Mammary epithelial cell (primary cell): Measurements from ENCODE around the gene RARA.

ENCODE experiments used
- EZH2 ChIP-seq: IDR thresholded peaks from 2 replicates; pipeline ENCODE4 v1.6.1; 2012; ENCODE audit warnings: low read length, inconsistent platforms, borderline replicate concordance
- TF ChIP-seq, protein P1 (sequence below), 2 donors: IDR thresholded peaks in 1 of 2; conservative IDR thresholded peaks in 1 of 2; 2 replicates each; pipeline ENCODE4 v1.5.1; 2011 to 2012; ENCODE audit warnings: inconsistent platforms in 2 of 2, low read length in 2 of 2, mild to moderate bottlenecking in 2 of 2, control low read depth in 1 of 2, low read depth in 1 of 2; ENCODE audit not compliant: insufficient read depth in 1 of 2; ENCODE audit errors: extremely low read depth in 1 of 2

DNA sequence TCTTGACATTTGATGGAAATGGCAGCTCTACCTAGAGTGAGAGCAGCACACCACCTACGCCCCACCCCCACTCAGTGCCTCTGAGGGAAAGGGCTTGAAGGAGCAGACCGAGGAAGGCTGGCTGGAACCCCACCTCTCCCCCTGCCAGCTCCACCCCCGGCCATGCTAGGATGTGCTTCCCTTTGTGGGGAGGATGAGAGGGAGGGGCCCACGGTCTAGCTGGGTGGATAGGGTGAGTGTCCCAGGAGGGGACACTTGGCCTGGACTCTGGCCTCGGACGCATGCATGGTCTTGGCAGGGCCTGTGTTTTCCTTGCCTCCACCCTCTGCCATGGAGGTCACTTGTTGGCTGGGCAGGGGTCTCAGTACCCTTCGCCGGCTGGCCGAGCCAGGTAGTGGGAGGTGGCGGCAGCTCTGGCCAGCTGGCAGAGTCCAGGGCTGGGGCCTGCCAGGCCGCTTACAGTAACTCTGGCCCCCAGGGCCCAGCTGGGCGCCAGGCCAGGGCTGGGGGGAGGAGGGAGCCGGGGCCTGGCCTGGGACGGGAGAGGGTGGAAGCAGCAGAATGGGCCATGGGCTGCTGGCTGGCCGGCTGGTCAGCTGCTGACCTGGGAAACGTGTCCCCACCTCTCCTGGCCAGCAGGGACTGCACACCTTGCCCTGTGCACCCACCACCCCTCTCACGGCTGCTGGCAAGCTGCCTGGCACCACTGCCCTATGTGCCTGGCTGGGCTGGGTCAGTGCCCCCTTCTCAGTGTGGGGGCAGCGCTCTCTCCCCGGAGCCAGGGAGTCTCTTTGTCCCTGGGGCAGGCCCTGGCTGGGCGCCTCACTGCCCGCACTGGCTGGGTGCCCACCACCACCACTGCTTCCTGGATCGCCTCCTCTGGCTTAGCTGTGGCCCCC, 23.0 kb downstream of the RARA start:
- TF ChIP-seq, protein P1, sequence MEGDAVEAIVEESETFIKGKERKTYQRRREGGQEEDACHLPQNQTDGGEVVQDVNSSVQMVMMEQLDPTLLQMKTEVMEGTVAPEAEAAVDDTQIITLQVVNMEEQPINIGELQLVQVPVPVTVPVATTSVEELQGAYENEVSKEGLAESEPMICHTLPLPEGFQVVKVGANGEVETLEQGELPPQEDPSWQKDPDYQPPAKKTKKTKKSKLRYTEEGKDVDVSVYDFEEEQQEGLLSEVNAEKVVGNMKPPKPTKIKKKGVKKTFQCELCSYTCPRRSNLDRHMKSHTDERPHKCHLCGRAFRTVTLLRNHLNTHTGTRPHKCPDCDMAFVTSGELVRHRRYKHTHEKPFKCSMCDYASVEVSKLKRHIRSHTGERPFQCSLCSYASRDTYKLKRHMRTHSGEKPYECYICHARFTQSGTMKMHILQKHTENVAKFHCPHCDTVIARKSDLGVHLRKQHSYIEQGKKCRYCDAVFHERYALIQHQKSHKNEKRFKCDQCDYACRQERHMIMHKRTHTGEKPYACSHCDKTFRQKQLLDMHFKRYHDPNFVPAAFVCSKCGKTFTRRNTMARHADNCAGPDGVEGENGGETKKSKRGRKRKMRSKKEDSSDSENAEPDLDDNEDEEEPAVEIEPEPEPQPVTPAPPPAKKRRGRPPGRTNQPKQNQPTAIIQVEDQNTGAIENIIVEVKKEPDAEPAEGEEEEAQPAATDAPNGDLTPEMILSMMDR (conservative IDR thresholded peaks at IDR 0.05 in 1 of 2, IDR thresholded peaks at IDR 0.05 in 1 of 2; ENCODE audit: extremely low read depth in 1 of 2, insufficient read depth in 1 of 2, low read depth in 1 of 2, low read length in 2 of 2): no peak
- no peak for TF ChIP-seq EZH2
